Right lobe of liver (tissue), 6 donors: ENCODE data around the gene TMEM30A. TPM values are rescaled to one million over a fixed set of nuclear protein-coding genes. Genes with fewer than 3 reads are reported as not detected.

Source experiments
- ATAC-seq, 4 donors: fragments of 200-7000 bp; cut with Tn5 transposase; one replicate each; pipeline ENCODE4 v1.9.1; 2020; ENCODE audit warnings: mild to moderate bottlenecking in 4 of 4, moderate library complexity in 4 of 4
- DNase-seq, 3 donors: peaks; one replicate each; pipeline ENCODE4 v3.0.0-alpha.2; 2020
- H3K27ac ChIP-seq, 3 donors: fragments of 200-600 bp; one replicate each; pipeline ENCODE4 v1.8.0; 2022
- H3K27me3 ChIP-seq, 2 donors: fragments of 200-600 bp; one replicate each; pipeline ENCODE4 v1.8.0; 2022
- H3K36me3 ChIP-seq, 4 donors: fragments of 200-600 bp; sonication (generic) in 1 of 4; one replicate each; pipeline versions ENCODE4 v1.5.1 to v1.8.0; 2017 to 2022; ENCODE audit warnings: control low read depth in 1 of 4
- H3K4me1 ChIP-seq, 4 donors: fragments of 200-600 bp; sonication (generic) in 1 of 4; one replicate each; pipeline versions ENCODE4 v1.5.1 to v1.8.0; 2017 to 2022; ENCODE audit warnings: control low read depth in 1 of 4
- H3K4me3 ChIP-seq, 3 donors: fragments of 200-600 bp; one replicate each; pipeline ENCODE4 v1.8.0; 2022
- H3K9me3 ChIP-seq, 4 donors: fragments of 200-600 bp; sonication (generic) in 1 of 4; one replicate each; pipeline versions ENCODE4 v1.5.1 to v1.8.0; 2017 to 2022; ENCODE audit warnings: control low read depth in 1 of 4
- POLR2A ChIP-seq: fragments of 450-650 bp; IDR thresholded peaks from one replicate; pipeline ENCODE4 v1.6.1; 2017; ENCODE audit warnings: antibody characterized with exemption, mild to moderate bottlenecking
- WGBS: methylation state at CpG from one replicate; pipeline ENCODE4 v1.1.6; 2018; ENCODE audit warnings: low coverage, low lambda C conversion rate; ENCODE audit not compliant: insufficient coverage; ENCODE audit errors: missing lambda C conversion rate; 5-methylcytosine and 5-hydroxymethylcytosine counted together
- intact Hi-C, 2 donors: fragments of 100-400 bp; cut with DNase I; formaldehyde crosslinking; loops; one replicate each; pipeline versions ENCODE4 v1.11.2 to v1.14.1; 2022
- total RNA-seq, 6 experiments: library from RNA; depleted of rRNA in 2 of 6; stranded (reverse); fragments of >200 nt in 2 of 6; fragmentation: NEBNext Ultra II Directional in 3 of 6; extraction: Animal tissue kit (Norgen Biotek cat#: 25700) in 3 of 6; gene quantifications; one replicate each; pipeline versions ENCODE4 v1.1.0 to v1.2.4, GENCODE V29; 2016 to 2023
- TF ChIP-seq, protein P1 (sequence below), 4 donors: fragments of 200-600 bp in 3 of 4; fragments of 450-650 bp in 1 of 4; IDR thresholded peaks; one replicate each; pipeline versions ENCODE4 v1.5.1 to v1.8.0; 2016 to 2022; ENCODE audit warnings: antibody characterized with exemption in 4 of 4, mild to moderate bottlenecking in 2 of 4
- donor health status: DM: no; HTN: yes; CAD: no.
- donor health status: DM: no; HTN: no; CAD: no.
- donor health status: DM: no; HTN: no; CAD: no.
- donor health status: DM: no; HTN: yes; CAD: no.
- donor health status: DM: no; HTN: yes; CAD: no.

The TMEM30A gene
- total RNA-seq, 6 experiments from 2014 or later: 40.1 to 66.8 (median 62.2) TPM

- 100% methylated on average over 1 of the region's 2 CpGs for WGBS
- intact Hi-C loops: no loop called here
Measured at GRCh38 chr6:75213732-75214131, 70.9 kb downstream of the TMEM30A start.

DNA sequence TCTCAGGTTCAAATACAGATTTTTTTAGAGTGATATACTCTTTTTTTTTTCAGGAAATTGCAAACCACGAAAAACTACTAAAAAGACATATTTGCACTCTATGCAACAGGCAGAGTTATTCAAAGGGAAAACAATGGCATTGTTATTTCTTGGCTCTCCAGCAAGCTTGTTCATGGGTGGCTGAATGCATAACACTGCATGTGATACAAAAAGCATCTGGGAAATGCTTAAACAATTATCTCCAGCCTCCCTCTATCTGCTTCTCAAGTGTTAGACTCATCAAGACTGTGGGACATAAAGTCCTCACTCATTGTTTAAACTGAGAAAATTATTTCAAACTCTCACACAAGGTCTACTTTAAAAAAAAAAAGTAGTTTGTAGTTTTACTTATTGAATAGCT lies 71.5 kb downstream of the TMEM30A start:
- Histone ChIP-seq H3K27ac (no peak overlapping the region), H3K27me3 (no peaks in the 10 kb centered on the region), H3K4me3 (no peak overlapping the region), H3K9me3 (no peaks in the 10 kb centered on the region), H3K36me3 (no peaks in the 10 kb centered on the region), H3K4me1 (peaks cover 0 to 23% (median 0%) of the 10 kb centered on the region in 4 donors)
- intact Hi-C loops: no loop called here
- TF ChIP-seq, protein P1, sequence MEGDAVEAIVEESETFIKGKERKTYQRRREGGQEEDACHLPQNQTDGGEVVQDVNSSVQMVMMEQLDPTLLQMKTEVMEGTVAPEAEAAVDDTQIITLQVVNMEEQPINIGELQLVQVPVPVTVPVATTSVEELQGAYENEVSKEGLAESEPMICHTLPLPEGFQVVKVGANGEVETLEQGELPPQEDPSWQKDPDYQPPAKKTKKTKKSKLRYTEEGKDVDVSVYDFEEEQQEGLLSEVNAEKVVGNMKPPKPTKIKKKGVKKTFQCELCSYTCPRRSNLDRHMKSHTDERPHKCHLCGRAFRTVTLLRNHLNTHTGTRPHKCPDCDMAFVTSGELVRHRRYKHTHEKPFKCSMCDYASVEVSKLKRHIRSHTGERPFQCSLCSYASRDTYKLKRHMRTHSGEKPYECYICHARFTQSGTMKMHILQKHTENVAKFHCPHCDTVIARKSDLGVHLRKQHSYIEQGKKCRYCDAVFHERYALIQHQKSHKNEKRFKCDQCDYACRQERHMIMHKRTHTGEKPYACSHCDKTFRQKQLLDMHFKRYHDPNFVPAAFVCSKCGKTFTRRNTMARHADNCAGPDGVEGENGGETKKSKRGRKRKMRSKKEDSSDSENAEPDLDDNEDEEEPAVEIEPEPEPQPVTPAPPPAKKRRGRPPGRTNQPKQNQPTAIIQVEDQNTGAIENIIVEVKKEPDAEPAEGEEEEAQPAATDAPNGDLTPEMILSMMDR (IDR thresholded peaks at IDR 0.05): no peak
- no peak for TF ChIP-seq POLR2A
- DNase-seq (no peak), ATAC-seq (no peak)
- 25% methylated on average over 1 of the region's 1 CpG for WGBS

More at GRCh38 chr6:75213732-75214131, 70.9 kb downstream of the TMEM30A start:
- Histone ChIP-seq H3K4me3 (no peak overlapping the region), H3K27ac (no peak overlapping the region), H3K36me3 (no peaks in the 10 kb centered on the region), H3K4me1 (peaks cover 0 to 17% (median 0%) of the 10 kb centered on the region in 4 donors), H3K27me3 (no peaks in the 10 kb centered on the region), H3K9me3 (no peaks in the 10 kb centered on the region)
- ATAC-seq (no peak), DNase-seq (no peak)
- TF ChIP-seq POLR2A: no peak
- TF ChIP-seq, protein P1 (IDR thresholded peaks at IDR 0.05): no peak

- peak in 3 of 4 donors; percentile 16 to 46 (median 36) for ATAC-seq
- no peaks in the 10 kb centered on the region for H3K9me3 ChIP-seq
- intact Hi-C loops: no loop called here
Measured at GRCh38 chr6:75211920-75212590, 72.5 kb downstream of the TMEM30A start.

GRCh38 chr6:75210885-75211739 lies 73.5 kb downstream of the TMEM30A start:
- no peaks in the 10 kb centered on the region for H3K36me3 ChIP-seq
- H3K9me3 ChIP-seq: no peaks in the 10 kb centered on the region
- no peak overlapping the region for H3K27ac ChIP-seq
- no peak for TF ChIP-seq POLR2A
- TF ChIP-seq, protein P1 (IDR thresholded peaks at IDR 0.05): peak; percentile 72 to 88 (median 82)
- H3K27me3 ChIP-seq: peaks cover 5 to 9% of the 10 kb centered on the region in 2 donors
- WGBS: 17% methylated on average over 10 of the region's 10 CpGs
- ATAC-seq (peak; percentile 31 to 54 (median 50)), DNase-seq (no peak)
- intact Hi-C loops: no loop called here
- peaks cover 0 to 38% (median 0%) of the 10 kb centered on the region in 4 donors for H3K4me1 ChIP-seq
- no peak overlapping the region for H3K4me3 ChIP-seq

More at GRCh38 chr6:75211920-75212590, 72.5 kb downstream of the TMEM30A start:
- TF ChIP-seq POLR2A: no peak
- TF ChIP-seq, protein P1 (IDR thresholded peaks at IDR 0.05): no peak
- Histone ChIP-seq H3K4me3 (no peak overlapping the region), H3K4me1 (peaks cover 0 to 30% (median 0%) of the 10 kb centered on the region in 4 donors), H3K36me3 (no peaks in the 10 kb centered on the region), H3K27me3 (no peaks in the 10 kb centered on the region), H3K27ac (no peak overlapping the region)
- 12% methylated on average over 3 of the region's 3 CpGs for WGBS
- DNase-seq: no peak
